Measurements from ENCODE around the gene EDNRA.

Gene EDNRA

GRCh38 chr4:147482281-147482680 is 1.4 kb downstream of the EDNRA start:
- no peaks in the 10 kb centered on the region for H4K20me1 ChIP-seq (ENCODE audit: control insufficient read depth, insufficient read depth, low read depth, low read length)
- no peaks in the 10 kb centered on the region for H3K79me2 ChIP-seq (ENCODE audit: control insufficient read depth, low read length)
- no peaks in the 10 kb centered on the region for H3K9me2 ChIP-seq (replicated peaks; ENCODE audit: control insufficient read depth, low read length)
- H3K36me3 ChIP-seq (ENCODE audit: control insufficient read depth, low read length): no peaks in the 10 kb centered on the region
- no peak overlapping the region for H3K4me2 ChIP-seq (ENCODE audit: low read length)
- no peak overlapping the region for H3K4me3 ChIP-seq (ENCODE audit: low read length)
- H3K4me1 ChIP-seq (ENCODE audit: control insufficient read depth, low read length): no peaks in the 10 kb centered on the region
- no peaks in the 10 kb centered on the region for H3F3A ChIP-seq (ENCODE audit: control insufficient read depth, insufficient read depth)
- H3K27me3 ChIP-seq (ENCODE audit: control insufficient read depth, low read length): no peaks in the 10 kb centered on the region
- no peaks in the 10 kb centered on the region for H3K9me3 ChIP-seq (ENCODE audit: control insufficient read depth, insufficient read depth, low read length)
- TF ChIP-seq, protein P1, sequence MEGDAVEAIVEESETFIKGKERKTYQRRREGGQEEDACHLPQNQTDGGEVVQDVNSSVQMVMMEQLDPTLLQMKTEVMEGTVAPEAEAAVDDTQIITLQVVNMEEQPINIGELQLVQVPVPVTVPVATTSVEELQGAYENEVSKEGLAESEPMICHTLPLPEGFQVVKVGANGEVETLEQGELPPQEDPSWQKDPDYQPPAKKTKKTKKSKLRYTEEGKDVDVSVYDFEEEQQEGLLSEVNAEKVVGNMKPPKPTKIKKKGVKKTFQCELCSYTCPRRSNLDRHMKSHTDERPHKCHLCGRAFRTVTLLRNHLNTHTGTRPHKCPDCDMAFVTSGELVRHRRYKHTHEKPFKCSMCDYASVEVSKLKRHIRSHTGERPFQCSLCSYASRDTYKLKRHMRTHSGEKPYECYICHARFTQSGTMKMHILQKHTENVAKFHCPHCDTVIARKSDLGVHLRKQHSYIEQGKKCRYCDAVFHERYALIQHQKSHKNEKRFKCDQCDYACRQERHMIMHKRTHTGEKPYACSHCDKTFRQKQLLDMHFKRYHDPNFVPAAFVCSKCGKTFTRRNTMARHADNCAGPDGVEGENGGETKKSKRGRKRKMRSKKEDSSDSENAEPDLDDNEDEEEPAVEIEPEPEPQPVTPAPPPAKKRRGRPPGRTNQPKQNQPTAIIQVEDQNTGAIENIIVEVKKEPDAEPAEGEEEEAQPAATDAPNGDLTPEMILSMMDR (IDR thresholded peaks at IDR 0.05; ENCODE audit: low read depth, low read length, poor library complexity, severe bottlenecking): no peak
- TF ChIP-seq EZH2phosphoT487 (IDR thresholded peaks at IDR 0.05; ENCODE audit: borderline replicate concordance, low read length): no peak
- H3K27ac ChIP-seq (ENCODE audit: low read depth, low read length): no peak overlapping the region

DNA sequence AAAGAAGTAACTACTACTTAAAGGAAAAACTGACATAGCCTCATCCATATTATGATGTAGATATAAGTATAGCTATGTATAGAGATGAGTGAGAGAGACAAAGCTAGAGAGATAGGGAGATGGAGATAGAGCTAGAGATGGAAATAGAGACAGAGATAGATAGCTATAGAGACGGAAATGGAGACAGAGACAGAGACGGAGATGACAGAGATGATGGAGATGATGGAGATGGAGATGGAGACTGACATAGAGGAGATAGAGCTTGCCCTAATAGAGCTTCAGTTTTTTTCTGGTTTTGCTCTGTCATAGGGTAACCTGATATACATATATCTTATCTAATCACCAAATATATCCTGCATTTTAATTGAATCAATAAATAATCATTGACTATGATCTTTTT is 4.3 kb downstream of the EDNRA start:
- no peak overlapping the region for H3K27ac ChIP-seq (ENCODE audit: low read depth, low read length)
- no peaks in the 10 kb centered on the region for H3K9me3 ChIP-seq (ENCODE audit: control insufficient read depth, insufficient read depth, low read length)
- TF ChIP-seq, protein P1 (IDR thresholded peaks at IDR 0.05; ENCODE audit: low read depth, low read length, poor library complexity, severe bottlenecking): no peak
- TF ChIP-seq EZH2phosphoT487 (IDR thresholded peaks at IDR 0.05; ENCODE audit: borderline replicate concordance, low read length): no peak

GRCh38 chr4:147487616-147488015 is 6.7 kb downstream of the EDNRA start:
- H4K20me1 ChIP-seq (ENCODE audit: control insufficient read depth, insufficient read depth, low read depth, low read length): no peaks in the 10 kb centered on the region
- no peaks in the 10 kb centered on the region for H3K36me3 ChIP-seq (ENCODE audit: control insufficient read depth, low read length)
- TF ChIP-seq, protein P1 (IDR thresholded peaks at IDR 0.05; ENCODE audit: low read depth, low read length, poor library complexity, severe bottlenecking): no peak
- no peak for TF ChIP-seq EZH2phosphoT487 (IDR thresholded peaks at IDR 0.05; ENCODE audit: borderline replicate concordance, low read length)
- H3F3A ChIP-seq (ENCODE audit: control insufficient read depth, insufficient read depth): no peaks in the 10 kb centered on the region
- 0 out of 2 replicates have a peak, but pooled peaks cover 2% of the 10 kb centered on the region for H3K27me3 ChIP-seq (ENCODE audit: control insufficient read depth, low read length)
- H3K9me3 ChIP-seq (ENCODE audit: control insufficient read depth, insufficient read depth, low read length): no peaks in the 10 kb centered on the region
- H3K4me2 ChIP-seq (ENCODE audit: low read length): no peak overlapping the region
- no peak overlapping the region for H3K27ac ChIP-seq (ENCODE audit: low read depth, low read length)
- H3K4me3 ChIP-seq (ENCODE audit: low read length): no peak overlapping the region
- H3K9me2 ChIP-seq (replicated peaks; ENCODE audit: control insufficient read depth, low read length): no peaks in the 10 kb centered on the region
- H3K79me2 ChIP-seq (ENCODE audit: control insufficient read depth, low read length): no peaks in the 10 kb centered on the region
- H3K4me1 ChIP-seq (ENCODE audit: control insufficient read depth, low read length): no peaks in the 10 kb centered on the region

More for the DNA sequence above, 4.3 kb downstream of the EDNRA start:
- no peaks in the 10 kb centered on the region for H3K79me2 ChIP-seq (ENCODE audit: control insufficient read depth, low read length)
- no peaks in the 10 kb centered on the region for H3K9me2 ChIP-seq (replicated peaks; ENCODE audit: control insufficient read depth, low read length)
- no peaks in the 10 kb centered on the region for H3K4me1 ChIP-seq (ENCODE audit: control insufficient read depth, low read length)
- no peaks in the 10 kb centered on the region for H4K20me1 ChIP-seq (ENCODE audit: control insufficient read depth, insufficient read depth, low read depth, low read length)
- no peaks in the 10 kb centered on the region for H3K36me3 ChIP-seq (ENCODE audit: control insufficient read depth, low read length)
- 0 out of 2 replicates have a peak, but pooled peaks cover 2% of the 10 kb centered on the region for H3K27me3 ChIP-seq (ENCODE audit: control insufficient read depth, low read length)
- H3F3A ChIP-seq (ENCODE audit: control insufficient read depth, insufficient read depth): no peaks in the 10 kb centered on the region
- no peak overlapping the region for H3K4me3 ChIP-seq (ENCODE audit: low read length)
- H3K4me2 ChIP-seq (ENCODE audit: low read length): no peak overlapping the region
